Stimulated activated naive CD8-positive, alpha-beta T cell treated with anti-CD3 and anti-CD28 coated beads, Interleukin-15, Interleukin-2, amounts not matched to agents 100 ng/mL and 50 ng/mL, for 24 hours (primary cell): ENCODE measurements around the gene PRKN.

ENCODE experiments used
- H3K27ac Mint-ChIP-seq: one replicate; pipeline ENCODE4 v1.8.0; 2021; ENCODE audit warnings: mild to moderate bottlenecking, mixed read lengths
- H3K27me3 Mint-ChIP-seq: one replicate; pipeline ENCODE4 v1.8.0; 2021; ENCODE audit warnings: mixed read lengths
- H3K36me3 Mint-ChIP-seq: one replicate; pipeline ENCODE4 v1.8.0; 2021; ENCODE audit warnings: low read depth, mixed read lengths
- H3K4me1 Mint-ChIP-seq: one replicate; pipeline ENCODE4 v1.8.0; 2021; ENCODE audit warnings: low read depth, mixed read lengths
- H3K4me3 Mint-ChIP-seq: one replicate; pipeline ENCODE4 v1.8.0; 2021; ENCODE audit warnings: mild to moderate bottlenecking, mixed read lengths
- H3K9me3 Mint-ChIP-seq: one replicate; pipeline ENCODE4 v1.8.0; 2021; ENCODE audit warnings: mixed read lengths

The PRKN gene

DNA sequence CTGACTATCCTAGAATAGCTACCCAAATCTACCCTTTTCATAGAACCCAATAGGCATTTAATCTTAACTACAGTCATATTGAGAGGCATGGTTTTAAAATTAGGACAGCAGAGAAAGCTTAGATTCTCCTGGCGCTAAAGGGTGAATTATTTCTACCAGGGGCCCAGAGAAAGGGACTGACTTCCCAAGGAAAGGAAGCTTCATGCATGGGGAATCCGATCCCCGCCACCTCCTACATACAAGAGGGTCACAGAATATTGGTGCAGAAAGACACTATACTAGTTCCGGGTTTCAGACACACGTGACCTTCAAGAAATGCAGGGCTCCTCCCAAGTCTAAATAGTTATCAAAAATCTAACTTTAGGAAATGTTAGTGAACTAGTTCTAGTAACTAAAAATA lies 130.9 kb downstream of the PRKN start:
- Mint-ChIP-seq H3K4me1 (no peaks in the 10 kb centered on the region), H3K36me3 (no peaks in the 10 kb centered on the region), H3K27ac (no peak overlapping the region), H3K4me3 (no peak overlapping the region), H3K9me3 (no peaks in the 10 kb centered on the region), H3K27me3 (no peaks in the 10 kb centered on the region)

GRCh38 chr6:162591517-162591916 lies 136.0 kb downstream of the PRKN start:
- H3K36me3 Mint-ChIP-seq: no peaks in the 10 kb centered on the region
- H3K27me3 Mint-ChIP-seq: no peaks in the 10 kb centered on the region
- H3K9me3 Mint-ChIP-seq: no peaks in the 10 kb centered on the region
- H3K4me3 Mint-ChIP-seq: no peak overlapping the region
- no peak overlapping the region for H3K27ac Mint-ChIP-seq
- H3K4me1 Mint-ChIP-seq: no peaks in the 10 kb centered on the region

DNA sequence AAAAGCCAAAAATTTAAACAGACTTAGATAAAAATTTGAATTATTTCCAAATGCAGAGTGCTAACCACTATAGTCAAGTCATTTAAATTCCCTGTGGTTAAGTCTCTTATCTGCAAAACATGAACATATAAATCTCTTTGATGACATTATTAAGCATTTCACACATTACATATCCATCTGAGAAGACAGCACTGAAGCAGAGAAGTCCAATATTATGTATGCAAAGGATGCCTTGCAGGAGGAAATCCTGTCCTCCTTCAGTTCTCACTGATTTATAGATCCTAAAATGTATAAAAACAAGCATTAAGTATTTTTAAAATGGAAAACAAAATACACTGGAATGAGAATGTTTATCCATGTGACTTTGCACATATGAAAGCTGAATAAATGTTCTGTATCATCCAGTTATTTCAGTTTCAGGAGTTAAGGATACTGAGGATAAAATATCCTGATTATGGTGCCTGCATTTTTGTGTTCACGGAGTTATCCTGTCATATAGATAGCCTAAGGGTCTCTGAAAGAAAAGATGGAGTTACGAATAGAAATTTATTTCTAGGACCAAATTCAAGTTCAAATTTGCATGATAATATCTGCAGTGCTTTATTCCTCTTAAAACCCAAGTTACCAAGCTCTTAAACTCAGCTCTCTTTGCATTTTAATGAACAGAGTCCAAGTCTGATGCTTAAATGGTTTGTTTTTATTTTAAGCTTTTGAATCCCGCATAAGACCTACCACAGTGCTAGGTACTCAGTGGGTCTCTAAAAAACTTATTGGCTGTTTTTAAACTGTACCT lies 145.4 kb downstream of the PRKN start:
- no peak overlapping the region for H3K4me3 Mint-ChIP-seq
- no peak overlapping the region for H3K27ac Mint-ChIP-seq
- H3K9me3 Mint-ChIP-seq: no peaks in the 10 kb centered on the region
- no peaks in the 10 kb centered on the region for H3K27me3 Mint-ChIP-seq
- no peaks in the 10 kb centered on the region for H3K4me1 Mint-ChIP-seq
- H3K36me3 Mint-ChIP-seq: no peaks in the 10 kb centered on the region

DNA sequence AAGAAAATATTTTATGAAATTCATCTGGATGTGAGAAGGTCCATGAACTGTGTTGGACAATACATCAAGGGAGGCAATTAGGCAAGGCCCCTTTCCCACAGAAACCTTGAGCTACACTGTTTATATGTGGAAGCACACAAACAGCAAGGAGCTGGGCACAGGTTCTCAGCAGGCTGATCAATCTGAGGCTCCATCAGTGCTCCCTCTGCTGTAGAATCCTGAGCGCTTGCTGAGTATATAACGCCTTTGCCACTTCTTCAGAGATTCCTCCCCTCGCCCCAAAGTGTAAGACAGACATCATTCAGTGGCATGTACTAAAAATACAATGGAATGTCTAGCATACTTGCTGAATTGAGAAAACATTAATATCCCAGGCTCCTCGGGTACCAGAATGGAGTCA lies 146.9 kb downstream of the PRKN start:
- H3K4me3 Mint-ChIP-seq: no peak overlapping the region

GRCh38 chr6:162576016-162576415 lies 151.6 kb downstream of the PRKN start:
- peaks cover 6% of the 10 kb centered on the region for H3K9me3 Mint-ChIP-seq
- no peaks in the 10 kb centered on the region for H3K36me3 Mint-ChIP-seq
- H3K4me3 Mint-ChIP-seq: no peak overlapping the region
- H3K27ac Mint-ChIP-seq: no peak overlapping the region
- no peaks in the 10 kb centered on the region for H3K27me3 Mint-ChIP-seq
- H3K4me1 Mint-ChIP-seq: no peaks in the 10 kb centered on the region

More for the DNA sequence above, 146.9 kb downstream of the PRKN start:
- Mint-ChIP-seq H3K9me3 (no peaks in the 10 kb centered on the region), H3K27me3 (no peaks in the 10 kb centered on the region), H3K36me3 (no peaks in the 10 kb centered on the region), H3K27ac (no peak overlapping the region), H3K4me1 (no peaks in the 10 kb centered on the region)

- Mint-ChIP-seq H3K27me3 (no peaks in the 10 kb centered on the region), H3K36me3 (peaks cover 8% of the 10 kb centered on the region)
These were observed 155.3 kb downstream of the PRKN start for GRCh38 chr6:162572240-162572639.

DNA sequence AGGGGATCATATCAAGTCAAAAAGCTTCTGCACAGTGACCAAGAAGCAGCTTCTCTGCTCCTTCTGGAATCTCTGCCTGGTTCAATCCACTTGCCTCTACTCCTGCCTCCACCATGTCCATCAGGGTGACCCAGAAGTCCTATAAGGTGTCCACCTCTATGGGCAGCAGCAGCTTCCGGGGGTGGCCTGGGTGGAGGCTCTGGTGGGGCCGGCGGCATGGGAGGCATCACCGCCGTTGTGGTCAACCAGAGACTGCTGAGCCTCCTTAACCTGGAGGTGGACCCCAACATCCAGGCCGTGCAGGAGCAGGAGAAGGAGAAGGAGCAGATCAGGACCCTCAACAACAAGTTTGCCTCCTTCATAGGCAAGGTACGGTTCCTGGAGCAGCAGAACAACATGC lies 159.3 kb downstream of the PRKN start:
- H3K27me3 Mint-ChIP-seq: no peaks in the 10 kb centered on the region
- no peak overlapping the region for H3K4me3 Mint-ChIP-seq
- no peaks in the 10 kb centered on the region for H3K4me1 Mint-ChIP-seq

More at GRCh38 chr6:162572240-162572639, 155.3 kb downstream of the PRKN start:
- Mint-ChIP-seq H3K9me3 (peaks cover 22% of the 10 kb centered on the region), H3K4me3 (no peak overlapping the region), H3K4me1 (no peaks in the 10 kb centered on the region), H3K27ac (no peak overlapping the region)

GRCh38 chr6:162562041-162562440 lies 165.5 kb downstream of the PRKN start:
- Mint-ChIP-seq H3K9me3 (peaks cover 27% of the 10 kb centered on the region), H3K27me3 (no peaks in the 10 kb centered on the region), H3K36me3 (peaks cover 24% of the 10 kb centered on the region), H3K4me1 (no peaks in the 10 kb centered on the region), H3K4me3 (no peak overlapping the region), H3K27ac (no peak overlapping the region)

More for the DNA sequence above, 159.3 kb downstream of the PRKN start:
- H3K9me3 Mint-ChIP-seq: peaks cover 41% of the 10 kb centered on the region
- peaks cover 32% of the 10 kb centered on the region for H3K36me3 Mint-ChIP-seq
- no peak overlapping the region for H3K27ac Mint-ChIP-seq

- no peaks in the 10 kb centered on the region for H3K4me1 Mint-ChIP-seq
- H3K9me3 Mint-ChIP-seq: peaks cover 19% of the 10 kb centered on the region
- no peak overlapping the region for H3K27ac Mint-ChIP-seq
- H3K4me3 Mint-ChIP-seq: no peak overlapping the region
- H3K27me3 Mint-ChIP-seq: no peaks in the 10 kb centered on the region
- H3K36me3 Mint-ChIP-seq: peaks cover 17% of the 10 kb centered on the region
These were observed 166.7 kb downstream of the PRKN start for GRCh38 chr6:162560891-162561290.

GRCh38 chr6:162554531-162554930 lies 173.0 kb downstream of the PRKN start:
- Mint-ChIP-seq H3K36me3 (peaks cover 14% of the 10 kb centered on the region), H3K4me1 (no peaks in the 10 kb centered on the region), H3K27ac (no peak overlapping the region), H3K4me3 (no peak overlapping the region), H3K27me3 (no peaks in the 10 kb centered on the region), H3K9me3 (peaks cover 14% of the 10 kb centered on the region)

GRCh38 chr6:162546905-162547304 lies 180.7 kb downstream of the PRKN start:
- Mint-ChIP-seq H3K27me3 (no peaks in the 10 kb centered on the region), H3K4me1 (no peaks in the 10 kb centered on the region), H3K4me3 (no peak overlapping the region), H3K36me3 (no peaks in the 10 kb centered on the region), H3K27ac (no peak overlapping the region), H3K9me3 (no peaks in the 10 kb centered on the region)

GRCh38 chr6:162543221-162543620 lies 184.3 kb downstream of the PRKN start:
- H3K27ac Mint-ChIP-seq: no peak overlapping the region
- no peaks in the 10 kb centered on the region for H3K4me1 Mint-ChIP-seq
- H3K36me3 Mint-ChIP-seq: no peaks in the 10 kb centered on the region
- no peaks in the 10 kb centered on the region for H3K9me3 Mint-ChIP-seq
- no peak overlapping the region for H3K4me3 Mint-ChIP-seq
- H3K27me3 Mint-ChIP-seq: no peaks in the 10 kb centered on the region

DNA sequence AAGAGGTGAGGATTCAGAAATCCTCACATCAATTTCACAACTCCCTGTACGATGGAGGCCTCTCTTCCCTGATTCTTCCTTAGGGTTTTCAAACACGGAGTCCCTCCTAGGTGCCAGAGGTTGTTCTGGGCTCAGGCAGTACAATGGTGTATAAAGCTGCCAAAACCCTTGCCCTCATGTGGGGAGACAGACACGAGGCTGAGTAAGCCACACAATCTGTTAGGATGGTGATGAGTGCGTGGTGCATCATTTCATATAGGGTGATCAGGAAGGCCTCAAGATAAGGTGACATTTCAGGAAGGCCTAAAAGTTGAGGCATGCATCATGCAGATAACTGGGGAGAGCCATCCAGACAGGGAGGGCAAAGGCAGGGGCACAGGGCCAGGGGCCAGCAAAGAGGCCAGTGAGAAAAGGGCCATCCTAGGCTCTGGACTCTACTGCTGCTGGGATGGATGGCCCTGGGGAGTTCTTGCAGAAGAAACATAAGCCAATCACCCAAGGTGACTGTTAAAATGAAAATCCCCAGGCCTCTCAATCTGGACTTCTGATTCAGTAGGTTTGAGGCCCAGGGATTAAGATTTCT lies 186.5 kb downstream of the PRKN start:
- Mint-ChIP-seq H3K27ac (no peak overlapping the region), H3K27me3 (no peaks in the 10 kb centered on the region), H3K4me3 (no peak overlapping the region), H3K36me3 (no peaks in the 10 kb centered on the region), H3K4me1 (no peaks in the 10 kb centered on the region), H3K9me3 (no peaks in the 10 kb centered on the region)

GRCh38 chr6:162539321-162539720 lies 188.2 kb downstream of the PRKN start:
- Mint-ChIP-seq H3K27me3 (no peaks in the 10 kb centered on the region), H3K36me3 (no peaks in the 10 kb centered on the region), H3K4me3 (no peak overlapping the region), H3K9me3 (no peaks in the 10 kb centered on the region), H3K27ac (no peak overlapping the region), H3K4me1 (no peaks in the 10 kb centered on the region)

- Mint-ChIP-seq H3K4me3 (no peak overlapping the region), H3K9me3 (no peaks in the 10 kb centered on the region), H3K27ac (no peak overlapping the region), H3K27me3 (no peaks in the 10 kb centered on the region), H3K36me3 (no peaks in the 10 kb centered on the region), H3K4me1 (no peaks in the 10 kb centered on the region)
These were observed 188.9 kb downstream of the PRKN start for GRCh38 chr6:162538643-162539064.

GRCh38 chr6:162533009-162533400 lies 194.6 kb downstream of the PRKN start:
- H3K4me3 Mint-ChIP-seq: no peak overlapping the region
- no peaks in the 10 kb centered on the region for H3K9me3 Mint-ChIP-seq
- no peaks in the 10 kb centered on the region for H3K27me3 Mint-ChIP-seq
- no peaks in the 10 kb centered on the region for H3K4me1 Mint-ChIP-seq
- H3K36me3 Mint-ChIP-seq: no peaks in the 10 kb centered on the region
- H3K27ac Mint-ChIP-seq: no peak overlapping the region
